OCI-LY7 (cell line): Measurements from ENCODE around the gene SACS. TPM values are rescaled to one million over a fixed set of nuclear protein-coding genes. Genes with fewer than 3 reads are reported as not detected.

Source experiments
- BruUV-seq: library from RNA; stranded (reverse); fragments of 400-500 nt; replicated peaks from 2 replicates; lab custom pipeline; 2021; lab: Mats Ljungman, UMichigan
- CTCF ChIA-PET: fragments of 300-600 bp; sonication (Branson Sonifier 250); formaldehyde crosslinking; loops from one replicate; lab custom pipeline; 2022; ENCODE audit warnings: antibody characterized with exemption; ENCODE audit not compliant: unreplicated experiment; lab: Charles Lee
- POLR2A ChIA-PET: fragments of 300-600 bp; sonication (Branson Sonifier 250); formaldehyde crosslinking; loops from one replicate; lab custom pipeline; 2022; ENCODE audit warnings: antibody characterized with exemption; lab: Charles Lee
- DNase-seq: peaks from one replicate; pipeline ENCODE4 v3.0.0-alpha.2; 2015; ENCODE audit warnings: low spot score
- H2AFZ ChIP-seq: fragments of 200-600 bp; sonication (generic), shearing (Covaris generic); 2 replicates; pipeline ENCODE4 v1.6.1; 2014; ENCODE audit warnings: mild to moderate bottlenecking, antibody characterized with exemption, low read length, moderate library complexity
- H3K27ac ChIP-seq: fragments of 200-600 bp; sonication (generic); 2 replicates; pipeline ENCODE4 v1.5.1; 2014; ENCODE audit warnings: mixed run types, low read depth, mild to moderate bottlenecking, moderate library complexity, low read length, inconsistent platforms; ENCODE audit not compliant: poor library complexity, severe bottlenecking
- H3K36me3 ChIP-seq: fragments of 200-600 bp; sonication (generic); 2 replicates; pipeline ENCODE4 v1.6.1; 2014; ENCODE audit warnings: mild to moderate bottlenecking, antibody characterized with exemption, low read length, moderate library complexity, mixed read lengths; ENCODE audit not compliant: insufficient read depth
- H3K4me1 ChIP-seq: fragments of 200-600 bp; sonication (generic); 2 replicates; pipeline ENCODE4 v1.5.1; 2014; ENCODE audit warnings: mild to moderate bottlenecking, low read length; ENCODE audit not compliant: insufficient read depth, poor library complexity, severe bottlenecking
- H3K4me2 ChIP-seq: fragments of 200-600 bp; sonication (generic); 2 replicates; pipeline ENCODE4 v1.6.1; 2014; ENCODE audit warnings: mild to moderate bottlenecking, low read length
- H3K4me3 ChIP-seq: fragments of 200-600 bp; sonication (generic); 2 replicates; pipeline ENCODE4 v1.5.1; 2014; ENCODE audit warnings: mild to moderate bottlenecking, low read depth, low read length; ENCODE audit not compliant: poor library complexity, severe bottlenecking
- H3K79me2 ChIP-seq: fragments of 200-600 bp; sonication (generic); 2 replicates; pipeline ENCODE4 v1.6.1; 2016; ENCODE audit warnings: low read depth, mild to moderate bottlenecking, low read length, moderate library complexity, mixed read lengths; ENCODE audit not compliant: insufficient read depth
- H3K9me2 ChIP-seq: fragments of 200-600 bp; sonication (generic); 2 replicates; pipeline ENCODE4 v1.6.1; 2016; ENCODE audit warnings: mild to moderate bottlenecking, low read length, mixed read lengths; ENCODE audit not compliant: insufficient read depth
- H3K9me3 ChIP-seq: fragments of 200-600 bp; sonication (generic); 2 replicates; pipeline ENCODE4 v1.6.1; 2014; ENCODE audit warnings: mild to moderate bottlenecking, mixed run types, low read length, mixed read lengths
- H4K20me1 ChIP-seq: fragments of 200-600 bp; sonication (generic); 2 replicates; pipeline ENCODE4 v1.6.1; 2014; ENCODE audit warnings: mild to moderate bottlenecking, antibody characterized with exemption, low read length, moderate library complexity, mixed read lengths; ENCODE audit not compliant: insufficient read depth
- CTCF ChIP-seq: fragments of 200-600 bp; sonication (generic); conservative IDR thresholded peaks from 2 replicates; pipeline ENCODE4 v1.5.1; 2014; ENCODE audit warnings: mild to moderate bottlenecking, antibody characterized with exemption, low read length, moderate library complexity, mixed read lengths
- EZH2phosphoT487 ChIP-seq: fragments of 200-600 bp; sonication (generic); IDR thresholded peaks from 2 replicates; pipeline ENCODE4 v1.6.1; 2018; ENCODE audit warnings: low read depth, borderline replicate concordance, mild to moderate bottlenecking, mixed run types, antibody characterized with exemption, low read length, moderate library complexity, mixed read lengths
- intact Hi-C: fragments of 100-400 bp; cut with micrococcal nuclease; formaldehyde crosslinking; loops from one replicate; pipeline ENCODE4 v1.10.0; 2022; ENCODE audit not compliant: unreplicated experiment
- total RNA-seq, 2 experiments: library from RNA; depleted of rRNA in 1 of 2; stranded (reverse); fragments of >200 nt in 1 of 2; shearing (Covaris generic) in 1 of 2; gene quantifications; 2 replicates each; pipeline ENCODE4 v1.2.3, GENCODE V29; 2014 to 2022

Gene SACS
- total RNA-seq, 2 experiments from 2014 or later = 9.8 to 22.6 TPM

DNA sequence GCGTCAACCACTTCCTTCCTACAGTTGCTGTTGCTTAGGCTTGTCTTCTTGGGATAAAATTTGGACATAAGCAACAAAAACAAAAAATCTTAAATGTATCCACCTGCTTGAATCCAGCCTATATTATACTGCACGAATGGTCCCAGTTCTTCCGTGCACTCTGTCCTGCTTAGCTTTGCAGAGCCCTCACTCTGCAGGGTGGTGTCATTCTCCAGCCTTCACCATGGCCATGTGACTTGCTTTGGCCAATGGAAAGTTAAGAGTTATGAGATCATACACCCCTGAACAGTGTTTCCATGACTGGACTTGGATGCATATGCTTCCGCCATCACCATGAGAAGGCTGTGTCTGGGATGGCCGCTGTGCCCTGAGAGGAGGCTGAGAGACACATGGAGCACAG lies 27.4 kb upstream of the SACS start:
- ChIA-PET CTCF (no interaction called here), POLR2A (interaction anchor here (1.4 kb wide), 1 partner anchor 9 kb away, joined by 4 read pairs; no protein-coding TSS in a partner anchor)
- H2AFZ ChIP-seq = no peak overlapping the region
- BruUV-seq = no TSS peak
- H3K4me2 ChIP-seq = no peak overlapping the region
- no peak overlapping the region for H3K4me3 ChIP-seq
- no peak overlapping the region for H3K27ac ChIP-seq
- intact Hi-C loops = loop anchor here (10.0 kb wide), 1 partner anchor 414 kb away; no protein-coding TSS in a partner anchor
- no peak for TF ChIP-seq CTCF
- TF ChIP-seq EZH2phosphoT487 = no peak
- no peak for DNase-seq
- H3K79me2 ChIP-seq = no peaks in the 10 kb centered on the region
- H4K20me1 ChIP-seq = no peaks in the 10 kb centered on the region
- H3K36me3 ChIP-seq = no peaks in the 10 kb centered on the region
- no peaks in the 10 kb centered on the region for H3K9me2 ChIP-seq
- H3K9me3 ChIP-seq = no peaks in the 10 kb centered on the region
- H3K4me1 ChIP-seq = no peaks in the 10 kb centered on the region

- intact Hi-C loops = loop anchor here (10.0 kb wide), 1 partner anchor 414 kb away; no protein-coding TSS in a partner anchor
- Histone ChIP-seq H4K20me1 (no peaks in the 10 kb centered on the region), H3K4me1 (no peaks in the 10 kb centered on the region), H3K9me3 (no peaks in the 10 kb centered on the region), H2AFZ (no peak overlapping the region), H3K79me2 (no peaks in the 10 kb centered on the region), H3K4me2 (no peak overlapping the region), H3K27ac (no peak overlapping the region), H3K9me2 (no peaks in the 10 kb centered on the region), H3K4me3 (no peak overlapping the region), H3K36me3 (no peaks in the 10 kb centered on the region)
- no TSS peak for BruUV-seq
- ChIA-PET POLR2A (interaction anchor here (0.6 to 1.4 kb wide), 2 partner anchors 9 to 833 kb away, joined by 4 to 5 read pairs; no protein-coding TSS in a partner anchor), CTCF (no interaction called here)
- no peak for TF ChIP-seq EZH2phosphoT487
- TF ChIP-seq CTCF = no peak
- no peak for DNase-seq
Measured at GRCh38 chr13:23460309-23460708, 26.8 kb upstream of the SACS start.

- Histone ChIP-seq H3K79me2 (no peaks in the 10 kb centered on the region), H3K9me2 (no peaks in the 10 kb centered on the region), H3K36me3 (no peaks in the 10 kb centered on the region), H2AFZ (no peak overlapping the region), H3K27ac (no peak overlapping the region), H3K4me3 (no peak overlapping the region), H4K20me1 (no peaks in the 10 kb centered on the region), H3K4me1 (no peaks in the 10 kb centered on the region), H3K9me3 (no peaks in the 10 kb centered on the region), H3K4me2 (no peak overlapping the region)
- intact Hi-C loops = no loop called here
- no peak for DNase-seq
- BruUV-seq = no TSS peak
- ChIA-PET POLR2A (interaction anchor here (0.6 kb wide), 1 partner anchor 20 kb away, joined by 5 read pairs; no protein-coding TSS in a partner anchor), CTCF (no interaction called here)
- TF ChIP-seq EZH2phosphoT487 (no peak), CTCF (no peak)
Measured at GRCh38 chr13:23458989-23459388, 25.5 kb upstream of the SACS start.
